Measurements from ENCODE around the gene NAA10. TPM values are rescaled to one million over a fixed set of nuclear protein-coding genes. Genes with fewer than 3 reads are reported as not detected.

Gene NAA10
- polyA plus RNA-seq, 2 of the 4 experiments (the other 2 are of a cell fraction): 63.5 to 230 TPM

GRCh38 chrX:153953342-153953830 is 18.5 kb upstream of the NAA10 start:
- TF ChIP-seq RAD21 (conservative IDR thresholded peaks at IDR 0.05 in 1 of 2, IDR thresholded peaks at IDR 0.05 in 1 of 2) (peak; percentile 65 to 75), JUN (IDR thresholded peaks at IDR 0.05) (peak in 1 of 2 experiments; percentile 15; a peak in 1 of 5 replicates), POLR2AphosphoS2 (conservative IDR thresholded peaks at IDR 0.05; ENCODE audit: low read length) (no peak), KDM5A (IDR thresholded peaks at IDR 0.05) (no peak), CHD4 (IDR thresholded peaks at IDR 0.05; ENCODE audit: borderline replicate concordance) (no peak), SMC3 (IDR thresholded peaks at IDR 0.05) (peak; percentile 39; the same call in 2 of the 3 replicates)
- TF ChIP-seq, protein P1, sequence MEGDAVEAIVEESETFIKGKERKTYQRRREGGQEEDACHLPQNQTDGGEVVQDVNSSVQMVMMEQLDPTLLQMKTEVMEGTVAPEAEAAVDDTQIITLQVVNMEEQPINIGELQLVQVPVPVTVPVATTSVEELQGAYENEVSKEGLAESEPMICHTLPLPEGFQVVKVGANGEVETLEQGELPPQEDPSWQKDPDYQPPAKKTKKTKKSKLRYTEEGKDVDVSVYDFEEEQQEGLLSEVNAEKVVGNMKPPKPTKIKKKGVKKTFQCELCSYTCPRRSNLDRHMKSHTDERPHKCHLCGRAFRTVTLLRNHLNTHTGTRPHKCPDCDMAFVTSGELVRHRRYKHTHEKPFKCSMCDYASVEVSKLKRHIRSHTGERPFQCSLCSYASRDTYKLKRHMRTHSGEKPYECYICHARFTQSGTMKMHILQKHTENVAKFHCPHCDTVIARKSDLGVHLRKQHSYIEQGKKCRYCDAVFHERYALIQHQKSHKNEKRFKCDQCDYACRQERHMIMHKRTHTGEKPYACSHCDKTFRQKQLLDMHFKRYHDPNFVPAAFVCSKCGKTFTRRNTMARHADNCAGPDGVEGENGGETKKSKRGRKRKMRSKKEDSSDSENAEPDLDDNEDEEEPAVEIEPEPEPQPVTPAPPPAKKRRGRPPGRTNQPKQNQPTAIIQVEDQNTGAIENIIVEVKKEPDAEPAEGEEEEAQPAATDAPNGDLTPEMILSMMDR (IDR thresholded peaks at IDR 0.05): peak; percentile 70
- Histone ChIP-seq H3K4me1 (0 out of 3 replicates have a peak, but pooled peaks cover 4% of the 10 kb centered on the region), H3K9me3 (no peaks in the 10 kb centered on the region), H3K4me3 (no peak overlapping the region), H3K27ac (peak overlapping the region in 1 of 2 experiments; percentile 74; a peak in 2 of 6 replicates), H3K4me2 (no peak overlapping the region)
- ChIA-PET POLR2A (no interaction called here), CTCF (interaction anchor here (0.5 to 17.9 kb wide), 15 partner anchors 9 to 306 kb away, joined by 3 to 363 read pairs (median 5); partner anchors contain the start of genes ARHGAP4, HCFC1, NAA10 and PLXNB3)
- FAIRE-seq (no peak), DNase-seq (ENCODE audit: low read depth in 1 of 2, low spot score in 1 of 2) (peak; percentile 58 to 68), ATAC-seq (peak; percentile 38 to 74)
- WGBS (ENCODE audit: missing lambda C conversion rate): 30% methylated on average over 4 of the region's 33 CpGs

- DNase-seq (ENCODE audit: low read depth in 1 of 2, low spot score in 1 of 2) (no peak), ATAC-seq (no peak), FAIRE-seq (no peak)
- TF ChIP-seq PHF8 (IDR thresholded peaks at IDR 0.05; ENCODE audit: borderline replicate concordance, low read depth): no peak
- no peak for TF ChIP-seq ZNF302 (CRISPR knock-in tag; IDR thresholded peaks at IDR 0.05)
- no peak for TF ChIP-seq NR3C1 (IDR thresholded peaks at IDR 0.05)
- no peak for TF ChIP-seq KDM1A (IDR thresholded peaks at IDR 0.05; ENCODE audit: low read depth)
- no peak for TF ChIP-seq HDAC2 (IDR thresholded peaks at IDR 0.05)
- no peak for TF ChIP-seq EHF (CRISPR knock-in tag; IDR thresholded peaks at IDR 0.05)
- TF ChIP-seq E2F6 (IDR thresholded peaks at IDR 0.05; ENCODE audit: borderline replicate concordance, low read depth): no peak
- TF ChIP-seq BHLHE40 (IDR thresholded peaks at IDR 0.05; ENCODE audit: low read depth, low read length): no peak
- TF ChIP-seq CEBPB (IDR thresholded peaks at IDR 0.05): no peak
- TF ChIP-seq, protein P1 (IDR thresholded peaks at IDR 0.05): no peak
- no peak for TF ChIP-seq HEYL (CRISPR knock-in tag; IDR thresholded peaks at IDR 0.05)
- TF ChIP-seq POLR2A (IDR thresholded peaks at IDR 0.05; ENCODE audit: low read length): no peak
- no peak for TF ChIP-seq CHD4 (IDR thresholded peaks at IDR 0.05; ENCODE audit: borderline replicate concordance)
- no peak for TF ChIP-seq NFE2L2 (conservative IDR thresholded peaks at IDR 0.05; ENCODE audit: low read length)
- no peak for TF ChIP-seq MAFK (IDR thresholded peaks at IDR 0.05; ENCODE audit: partially characterized antibody)
- no peak for TF ChIP-seq CBX8 (IDR thresholded peaks at IDR 0.05)
- no peak for TF ChIP-seq JUN (IDR thresholded peaks at IDR 0.05)
- TF ChIP-seq MAZ (IDR thresholded peaks at IDR 0.05; ENCODE audit: borderline replicate concordance, low read depth, low read length): no peak
- TF ChIP-seq SMC3 (IDR thresholded peaks at IDR 0.05): no peak
- ChIA-PET POLR2A (no interaction called here), CTCF (interaction anchor here (0.5 to 17.9 kb wide), 10 partner anchors 9 to 251 kb away, joined by 3 to 363 read pairs (median 10); partner anchors contain the start of genes ARHGAP4, HCFC1, NAA10 and PLXNB3)
- 93% methylated on average over 3 of the region's 32 CpGs for WGBS (ENCODE audit: missing lambda C conversion rate)
- H3K27ac ChIP-seq: peak overlapping the region in 1 of 2 experiments; percentile 74; a peak in 1 of 6 replicates
- H3K4me1 ChIP-seq: peaks cover 5% of the 10 kb centered on the region; the same call in 1 of the 3 replicates
- H3K9me3 ChIP-seq: no peaks in the 10 kb centered on the region
- no peak overlapping the region for H3K4me3 ChIP-seq
- H3K4me2 ChIP-seq: no peak overlapping the region
Measured at GRCh38 chrX:153952373-153953026, 17.7 kb upstream of the NAA10 start.

Data from A549 (cell line).